ENCODE measurements around the gene RABIF.
"Not testable (repeated sequence)": the region's sequence is repeated elsewhere in the genome, so short reads cannot be mapped to it uniquely, and the experiment has no call there.

The RABIF gene

GRCh38 chr1:202905331-202905730, 16.4 kb upstream of the RABIF start:
- no peak for TF ChIP-seq CTCF (IDR thresholded peaks at IDR 0.05; ENCODE audit: low read depth, low read length)
- no peak overlapping the region for H3K4me3 ChIP-seq (replicated peaks in 1 of 2; ENCODE audit: low read depth in 2 of 2, low read length in 2 of 2)
- no peak for DNase-seq (ENCODE audit: low read depth in 2 of 2)

GRCh38 chr1:202903808-202904207, 14.9 kb upstream of the RABIF start:
- H3K4me3 ChIP-seq (replicated peaks in 1 of 2; ENCODE audit: low read depth in 2 of 2, low read length in 2 of 2); DNase-seq (ENCODE audit: low read depth in 2 of 2): not testable (repeated sequence)

- TF ChIP-seq CTCF (IDR thresholded peaks at IDR 0.05; ENCODE audit: low read depth, low read length): no peak
- H3K4me3 ChIP-seq (replicated peaks in 1 of 2; ENCODE audit: low read depth in 2 of 2, low read length in 2 of 2): no peak overlapping the region
Observed at GRCh38 chr1:202901555-202901954, 12.6 kb upstream of the RABIF start.

GRCh38 chr1:202892501-202892900, 3.6 kb upstream of the RABIF start:
- DNase-seq (ENCODE audit: low read depth in 2 of 2): no peak
- TF ChIP-seq CTCF (IDR thresholded peaks at IDR 0.05; ENCODE audit: low read depth, low read length): no peak
- no peak overlapping the region for H3K4me3 ChIP-seq (replicated peaks in 1 of 2; ENCODE audit: low read depth in 2 of 2, low read length in 2 of 2)

More at GRCh38 chr1:202901555-202901954, 12.6 kb upstream of the RABIF start:
- DNase-seq (ENCODE audit: low read depth in 2 of 2): no peak

- TF ChIP-seq CTCF (IDR thresholded peaks at IDR 0.05; ENCODE audit: low read depth, low read length): no peak
- no peak for DNase-seq (ENCODE audit: low read depth in 2 of 2)
- no peak overlapping the region for H3K4me3 ChIP-seq (replicated peaks in 1 of 2; ENCODE audit: low read depth in 2 of 2, low read length in 2 of 2)
Observed at GRCh38 chr1:202890392-202890791, 1.4 kb upstream of the RABIF start.

- peak in 1 of 2 donors; percentile 44 for DNase-seq (ENCODE audit: low read depth in 2 of 2)
- no peak for TF ChIP-seq CTCF (IDR thresholded peaks at IDR 0.05; ENCODE audit: low read depth, low read length)
- peak overlapping the region; percentile 64 to 65 for H3K4me3 ChIP-seq (replicated peaks in 1 of 2; ENCODE audit: low read depth in 2 of 2, low read length in 2 of 2)
Observed at GRCh38 chr1:202888221-202888530, 773 bp downstream of the RABIF start.

GRCh38 chr1:202880961-202881460, 7.9 kb downstream of the RABIF start:
- no peak overlapping the region for H3K4me3 ChIP-seq (replicated peaks in 1 of 2; ENCODE audit: low read depth in 2 of 2, low read length in 2 of 2)
- TF ChIP-seq CTCF (IDR thresholded peaks at IDR 0.05; ENCODE audit: low read depth, low read length): no peak
- DNase-seq (ENCODE audit: low read depth in 2 of 2): no peak

Measured in cardiac fibroblast (primary cell).